GM12874 (cell line): Measurements from ENCODE around the gene MTX1.

ENCODE experiments used
- TF ChIP-seq, protein P1 (sequence below): IDR thresholded peaks from 2 replicates; pipeline ENCODE4 v1.5.1; 2011; ENCODE audit warnings: low read depth, mild to moderate bottlenecking, control low read depth, low read length, moderate library complexity; ENCODE audit not compliant: insufficient read depth

The MTX1 gene

DNA sequence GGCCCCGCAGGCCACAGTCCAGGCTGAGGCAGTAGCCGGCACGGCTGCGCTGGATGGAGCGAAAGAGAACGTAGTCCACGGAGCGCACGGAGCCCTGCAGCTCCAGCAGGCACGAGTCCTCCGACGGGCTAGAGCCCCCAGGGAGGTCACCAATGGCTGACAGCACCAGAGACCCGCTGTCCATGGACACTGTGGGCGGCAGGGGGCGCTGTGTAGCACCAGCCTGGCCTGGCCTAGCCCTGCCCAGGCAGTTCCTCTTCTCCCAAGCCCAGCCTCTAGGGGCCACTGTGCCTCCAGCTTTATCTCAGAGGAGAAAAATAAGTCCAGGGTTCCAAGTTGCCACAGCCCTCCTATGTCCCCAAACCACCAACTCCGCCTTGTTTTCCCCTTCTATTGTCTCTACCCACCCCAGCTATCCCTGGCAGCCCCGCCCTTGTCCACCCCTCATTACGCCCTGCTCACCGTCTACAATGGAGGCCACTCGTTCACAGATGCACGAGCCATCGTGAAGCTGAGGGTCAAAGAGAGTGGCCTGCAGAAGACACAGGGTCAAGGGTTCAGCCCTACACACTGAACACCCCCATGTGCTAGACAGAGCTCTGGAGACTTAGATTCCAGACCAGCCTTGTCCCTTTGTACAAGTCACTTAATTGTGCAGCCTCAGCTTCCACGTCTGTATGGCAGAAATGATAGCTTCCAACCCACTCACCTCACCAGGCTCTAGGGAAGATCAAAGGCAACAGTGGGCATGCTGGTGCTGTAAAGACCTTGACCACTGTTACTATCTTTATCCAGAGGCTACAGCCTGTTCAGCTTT is 42.3 kb downstream of the MTX1 start:
- TF ChIP-seq, protein P1, sequence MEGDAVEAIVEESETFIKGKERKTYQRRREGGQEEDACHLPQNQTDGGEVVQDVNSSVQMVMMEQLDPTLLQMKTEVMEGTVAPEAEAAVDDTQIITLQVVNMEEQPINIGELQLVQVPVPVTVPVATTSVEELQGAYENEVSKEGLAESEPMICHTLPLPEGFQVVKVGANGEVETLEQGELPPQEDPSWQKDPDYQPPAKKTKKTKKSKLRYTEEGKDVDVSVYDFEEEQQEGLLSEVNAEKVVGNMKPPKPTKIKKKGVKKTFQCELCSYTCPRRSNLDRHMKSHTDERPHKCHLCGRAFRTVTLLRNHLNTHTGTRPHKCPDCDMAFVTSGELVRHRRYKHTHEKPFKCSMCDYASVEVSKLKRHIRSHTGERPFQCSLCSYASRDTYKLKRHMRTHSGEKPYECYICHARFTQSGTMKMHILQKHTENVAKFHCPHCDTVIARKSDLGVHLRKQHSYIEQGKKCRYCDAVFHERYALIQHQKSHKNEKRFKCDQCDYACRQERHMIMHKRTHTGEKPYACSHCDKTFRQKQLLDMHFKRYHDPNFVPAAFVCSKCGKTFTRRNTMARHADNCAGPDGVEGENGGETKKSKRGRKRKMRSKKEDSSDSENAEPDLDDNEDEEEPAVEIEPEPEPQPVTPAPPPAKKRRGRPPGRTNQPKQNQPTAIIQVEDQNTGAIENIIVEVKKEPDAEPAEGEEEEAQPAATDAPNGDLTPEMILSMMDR: peak; percentile 100

DNA sequence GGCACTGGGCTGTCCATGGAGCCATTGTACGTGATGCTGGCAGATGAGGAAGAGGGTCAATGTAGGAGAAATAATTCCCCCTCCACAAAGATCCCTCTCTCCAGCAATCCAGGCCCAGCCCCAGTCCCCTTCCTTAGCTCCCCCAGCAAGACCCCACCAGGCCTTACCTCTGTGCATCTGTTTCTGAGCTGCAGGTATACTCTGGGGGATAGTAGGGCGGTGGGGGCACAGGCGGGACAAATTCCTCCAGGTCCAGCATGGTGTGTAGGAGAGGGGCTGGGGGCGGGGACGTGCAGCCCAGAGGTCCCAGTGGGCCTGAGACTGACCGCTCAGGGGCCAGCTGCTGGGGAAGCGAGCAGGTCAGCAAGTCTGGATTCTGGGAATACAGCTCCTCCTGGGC is 43.1 kb downstream of the MTX1 start:
- TF ChIP-seq, protein P1: no peak

DNA sequence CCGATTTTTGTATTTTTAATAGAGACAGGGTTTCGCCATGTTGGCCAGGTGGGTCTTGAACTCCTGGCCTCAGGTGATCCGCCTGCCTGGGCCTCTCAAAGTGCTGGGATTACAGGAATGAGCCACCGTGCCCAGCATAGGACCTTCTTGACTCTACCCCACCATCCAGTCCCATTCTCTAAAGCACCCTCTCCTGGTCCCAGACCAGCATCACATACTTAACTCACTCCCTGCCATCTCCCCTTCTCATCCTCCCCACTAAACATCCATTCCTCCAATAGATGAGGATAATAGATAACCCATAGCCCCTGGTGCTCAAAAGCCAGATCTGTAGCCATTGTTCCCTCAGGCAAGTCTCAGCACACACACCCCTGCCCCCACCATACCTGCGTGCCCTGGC is 44.7 kb downstream of the MTX1 start:
- TF ChIP-seq, protein P1: 0 out of 2 replicates have a peak, but pooled peaks have one; percentile 2

DNA sequence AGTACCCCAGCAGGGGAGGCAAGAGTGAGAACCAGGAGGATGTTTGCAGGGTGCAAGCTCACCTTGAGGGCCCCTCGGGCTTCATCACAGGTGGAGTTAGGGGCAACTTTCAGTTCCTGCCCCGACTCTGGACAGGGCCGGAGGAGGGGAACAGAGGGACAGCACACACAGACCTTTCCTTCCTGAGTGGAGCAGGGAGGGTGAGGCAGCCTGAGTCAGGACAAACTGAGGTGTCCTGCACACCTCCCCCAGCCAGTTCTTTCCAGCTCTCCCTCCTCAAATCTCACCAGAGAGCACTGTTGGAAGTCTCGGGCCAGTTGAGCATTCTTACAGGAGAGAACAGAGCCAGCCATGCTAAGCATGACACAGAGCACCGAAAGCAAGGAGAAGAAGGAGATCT is 45.3 kb downstream of the MTX1 start:
- TF ChIP-seq, protein P1: no peak

DNA sequence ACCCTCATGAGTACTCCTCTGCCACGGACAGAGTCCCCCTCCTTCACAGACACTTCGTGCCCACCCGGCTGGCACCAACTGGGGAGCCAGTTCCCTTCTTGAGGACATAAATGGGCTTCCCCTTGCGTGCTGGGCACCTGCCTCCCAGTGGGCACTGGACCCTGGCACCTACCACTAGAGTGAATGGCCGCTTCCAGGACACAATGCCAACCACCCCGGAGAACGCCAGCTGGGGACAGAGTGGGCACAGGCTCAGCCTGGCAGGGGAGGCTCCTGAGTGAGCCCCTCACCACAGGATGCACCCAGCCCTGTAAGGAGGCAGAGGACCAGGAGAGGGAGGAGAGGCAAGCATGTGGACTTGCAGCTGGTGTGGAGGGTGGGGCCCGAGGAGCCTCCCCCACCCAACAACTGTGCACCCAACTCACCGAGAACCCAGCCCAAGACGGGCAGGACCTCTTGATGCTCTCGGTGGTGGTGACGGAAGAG is 45.8 kb downstream of the MTX1 start:
- TF ChIP-seq, protein P1: no peak

DNA sequence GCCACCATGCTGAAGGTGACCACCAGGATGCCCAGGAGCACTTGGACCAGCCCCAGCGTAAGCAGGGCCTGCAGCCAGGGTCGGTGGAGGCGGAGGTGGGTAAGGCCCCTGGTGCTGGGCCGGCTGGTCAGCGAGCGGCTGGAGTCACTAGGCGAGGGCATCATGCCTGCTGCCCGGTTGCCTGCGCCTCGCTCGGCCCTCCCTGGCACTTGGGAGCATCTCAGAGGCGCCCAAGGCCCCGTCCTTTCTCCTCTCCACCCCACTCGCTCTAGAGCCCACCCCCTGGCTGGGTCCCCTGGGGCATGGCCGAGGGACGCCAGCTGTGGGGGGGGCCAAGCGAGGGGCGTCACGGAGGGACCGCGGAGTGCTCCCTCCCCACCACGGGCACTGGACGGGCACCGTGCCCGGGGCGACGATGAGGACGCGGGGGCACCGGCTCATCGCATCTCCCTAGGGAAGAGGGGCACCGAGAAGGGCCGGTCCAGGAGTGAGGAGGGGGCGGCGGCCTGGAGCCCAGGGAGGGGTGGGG is 46.3 kb downstream of the MTX1 start:
- TF ChIP-seq, protein P1: no peak

DNA sequence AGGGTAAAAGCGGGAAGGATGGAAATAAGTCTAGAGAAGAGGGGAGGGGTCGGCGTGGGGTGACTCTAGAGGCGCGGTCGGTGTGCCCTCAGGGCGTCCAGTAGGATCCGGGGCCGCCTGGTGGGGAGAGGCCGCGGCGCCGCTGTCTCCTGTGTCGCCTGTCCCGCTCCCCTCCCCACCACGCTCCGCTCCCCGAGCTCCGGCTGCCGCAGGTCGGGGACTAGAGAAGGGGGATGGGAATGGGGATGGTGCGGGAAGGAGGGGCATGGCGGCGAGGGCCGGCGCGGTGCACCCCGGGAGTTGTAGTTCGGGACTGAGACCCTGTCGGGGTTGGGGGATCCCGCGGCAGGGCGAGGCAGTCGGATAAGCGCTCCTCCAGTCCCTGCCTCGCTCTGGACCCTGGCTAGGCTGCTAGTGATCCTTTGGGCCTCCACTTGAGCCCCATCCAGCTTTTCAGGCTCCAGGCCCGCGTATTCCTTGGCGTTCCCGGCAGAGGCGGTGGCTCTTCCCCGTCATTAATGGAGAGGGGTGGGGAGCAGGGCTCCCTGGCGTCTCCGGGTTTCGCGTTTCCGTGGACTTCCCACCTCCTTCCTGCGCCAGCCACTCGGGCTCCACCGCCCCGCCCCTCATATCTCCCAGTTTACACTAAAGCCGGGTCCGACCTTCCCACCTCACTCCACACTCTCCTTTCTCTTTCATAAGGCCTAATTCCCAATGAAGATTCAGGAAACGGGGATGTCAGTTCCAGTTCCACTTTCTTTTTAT is 46.9 kb downstream of the MTX1 start, which contains the start of gene ENTREP3:
TSS of gene ENTREP3 (minus strand) at position 241 of the 765 bp plus-strand sequence. CDS start 606 bp downstream, outside the sequence.
- TF ChIP-seq, protein P1: no peak
